BE2C (cell line): ENCODE data around the gene FBXO3.

ENCODE experiments used
- DNase-seq: peaks from one replicate; pipeline ENCODE4 v3.0.0-alpha.2; 2020
- H3K27me3 ChIP-seq: fragments of 250-450 bp; sonication (Bioruptor Pico); 2 replicates; pipeline ENCODE4 v1.5.1; 2020; ENCODE audit warnings: mild to moderate bottlenecking
- H3K36me3 ChIP-seq: fragments of 250-450 bp; sonication (Bioruptor Pico); 2 replicates; pipeline ENCODE4 v1.5.1; 2020; ENCODE audit warnings: mild to moderate bottlenecking
- H3K4me1 ChIP-seq: fragments of 250-450 bp; sonication (Bioruptor Pico); 2 replicates; pipeline ENCODE4 v1.5.1; 2020
- H3K4me3 ChIP-seq: 2 replicates; pipeline ENCODE4 v1.5.1; 2011; ENCODE audit warnings: low read depth, low read length
- H3K9me3 ChIP-seq: fragments of 250-450 bp; sonication (Bioruptor Pico); 2 replicates; pipeline ENCODE4 v1.5.1; 2020
- CTCF ChIP-seq: IDR thresholded peaks from 2 replicates; pipeline ENCODE4 v1.5.1; 2012; ENCODE audit warnings: mild to moderate bottlenecking, low read depth, low read length

FBXO3 gene

GRCh38 chr11:33743291-33743690 lies 31.0 kb downstream of the FBXO3 start:
- H3K4me3 ChIP-seq, result no peak overlapping the region
- no peaks in the 10 kb centered on the region for H3K4me1 ChIP-seq

GRCh38 chr11:33742249-33742851 lies 32.0 kb downstream of the FBXO3 start:
- peak; percentile 12; the same call in 1 of the 2 replicates for TF ChIP-seq CTCF
- no peak for DNase-seq

More at GRCh38 chr11:33743291-33743690, 31.0 kb downstream of the FBXO3 start:
- H3K27me3 ChIP-seq, result no peaks in the 10 kb centered on the region
- H3K36me3 ChIP-seq, result no peaks in the 10 kb centered on the region
- H3K9me3 ChIP-seq, result no peaks in the 10 kb centered on the region
- no peak for TF ChIP-seq CTCF
- no peak for DNase-seq

GRCh38 chr11:33741806-33742205 lies 32.5 kb downstream of the FBXO3 start:
- TF ChIP-seq CTCF, result no peak
- H3K27me3 ChIP-seq, result no peaks in the 10 kb centered on the region
- no peaks in the 10 kb centered on the region for H3K4me1 ChIP-seq
- H3K9me3 ChIP-seq, result no peaks in the 10 kb centered on the region
- no peaks in the 10 kb centered on the region for H3K36me3 ChIP-seq
- DNase-seq, result no peak
- no peak overlapping the region for H3K4me3 ChIP-seq

More at GRCh38 chr11:33742249-33742851, 32.0 kb downstream of the FBXO3 start:
- no peaks in the 10 kb centered on the region for H3K36me3 ChIP-seq
- H3K4me3 ChIP-seq, result no peak overlapping the region
- no peaks in the 10 kb centered on the region for H3K9me3 ChIP-seq
- H3K4me1 ChIP-seq, result no peaks in the 10 kb centered on the region
- H3K27me3 ChIP-seq, result no peaks in the 10 kb centered on the region

GRCh38 chr11:33737362-33737821 lies 36.9 kb downstream of the FBXO3 start:
- Histone ChIP-seq H3K27me3 (no peaks in the 10 kb centered on the region), H3K9me3 (no peaks in the 10 kb centered on the region), H3K36me3 (no peaks in the 10 kb centered on the region), H3K4me3 (no peak overlapping the region), H3K4me1 (no peaks in the 10 kb centered on the region)
- no peak for TF ChIP-seq CTCF
- no peak for DNase-seq

GRCh38 chr11:33736148-33736812 lies 38.0 kb downstream of the FBXO3 start, which contains the start of gene CD59:
Gene CD59, minus strand, starts transcription at chr11:33736423. Its CDS starts 13,978 bp downstream, at chr11:33722445.
- peak within 1 kb of the TSS; percentile 63 for H3K4me3 ChIP-seq
- peak; percentile 86 for DNase-seq
- H3K27me3 ChIP-seq, result no peaks in the 10 kb centered on the region
- H3K4me1 ChIP-seq, result no peaks in the 10 kb centered on the region
- H3K36me3 ChIP-seq, result no peaks in the 10 kb centered on the region
- no peaks in the 10 kb centered on the region for H3K9me3 ChIP-seq
- no peak for TF ChIP-seq CTCF
